PC-9 (cell line): ENCODE data around the gene ATAD3A. TPM values are rescaled to one million over a fixed set of nuclear protein-coding genes. Genes with fewer than 3 reads are reported as not detected.

Experiments used
- BruUV-seq: library from RNA; stranded (reverse); fragments of 400-500 nt; replicated peaks from 2 replicates; lab custom pipeline; 2021; lab: Mats Ljungman, UMichigan
- CTCF ChIA-PET: fragments of 300-600 bp; sonication (Branson Sonifier 250); formaldehyde crosslinking; loops from one replicate; lab custom pipeline; 2022; ENCODE audit warnings: antibody characterized with exemption; lab: Charles Lee
- POLR2A ChIA-PET: fragments of 300-600 bp; sonication (Branson Sonifier 250); formaldehyde crosslinking; loops from one replicate; lab custom pipeline; 2022; ENCODE audit warnings: antibody characterized with exemption; ENCODE audit not compliant: unreplicated experiment; lab: Charles Lee
- DNase-seq, 2 experiments: peaks; one replicate each; pipeline versions ENCODE4 v3.0.0 to v3.0.0-alpha.2; 2015 to 2022; ENCODE audit warnings: mixed read lengths in 1 of 2
- H2AFZ ChIP-seq: fragments of 200-600 bp; sonication (generic); 2 replicates; pipeline ENCODE4 v1.8.1; 2017; ENCODE audit warnings: antibody characterized with exemption
- H3F3A ChIP-seq: fragments of 200-600 bp; sonication (generic); 2 replicates; pipeline ENCODE4 v1.8.1; 2017; ENCODE audit warnings: antibody characterized with exemption, mild to moderate bottlenecking, low read depth; ENCODE audit not compliant: insufficient read depth
- H3K27ac ChIP-seq: fragments of 200-600 bp; sonication (generic); 2 replicates; pipeline ENCODE4 v1.6.1; 2016; ENCODE audit warnings: mixed run types
- H3K27me3 ChIP-seq: fragments of 200-600 bp; sonication (generic); 2 replicates; pipeline ENCODE4 v1.6.1; 2016; ENCODE audit warnings: low read depth, mixed run types; ENCODE audit not compliant: insufficient read depth
- H3K36me3 ChIP-seq: fragments of 200-600 bp; sonication (generic); 2 replicates; pipeline ENCODE4 v1.6.1; 2016; ENCODE audit warnings: low read depth, mixed run types
- H3K4me1 ChIP-seq: fragments of 200-600 bp; sonication (generic); replicated peaks from 2 replicates; pipeline ENCODE4 v1.6.1; 2016; ENCODE audit warnings: mixed run types; ENCODE audit not compliant: insufficient read depth
- H3K4me2 ChIP-seq: fragments of 200-600 bp; sonication (generic); 2 replicates; pipeline ENCODE4 v1.6.1; 2017; ENCODE audit warnings: mixed run types
- H3K4me3 ChIP-seq: fragments of 200-600 bp; sonication (generic); 2 replicates; pipeline ENCODE4 v1.6.1; 2016; ENCODE audit warnings: mixed run types
- H3K79me2 ChIP-seq: fragments of 200-600 bp; sonication (generic); 2 replicates; pipeline ENCODE4 v1.6.1; 2017; ENCODE audit warnings: low read depth, mixed run types
- H3K9me2 ChIP-seq: fragments of 200-600 bp; sonication (generic); 2 replicates; pipeline ENCODE4 v1.8.1; 2017; ENCODE audit warnings: mild to moderate bottlenecking; ENCODE audit not compliant: insufficient read depth
- H3K9me3 ChIP-seq: fragments of 200-600 bp; sonication (generic); 2 replicates; pipeline ENCODE4 v1.8.1; 2016; ENCODE audit warnings: low read depth; ENCODE audit not compliant: insufficient read depth
- H4K20me1 ChIP-seq: fragments of 200-600 bp; sonication (generic); 2 replicates; pipeline ENCODE4 v1.8.1; 2017; ENCODE audit not compliant: insufficient read depth
- CTCF ChIP-seq: fragments of 200-600 bp; sonication (generic); conservative IDR thresholded peaks from 2 replicates; pipeline ENCODE4 v1.6.1; 2017; ENCODE audit warnings: mixed run types, antibody characterized with exemption, mild to moderate bottlenecking, moderate library complexity
- EZH2 ChIP-seq: fragments of 200-600 bp; sonication (generic); IDR thresholded peaks from 2 replicates; pipeline ENCODE4 v1.8.0; 2017; ENCODE audit warnings: antibody characterized with exemption, low read depth
- intact Hi-C: fragments of 100-400 bp; cut with micrococcal nuclease; formaldehyde crosslinking; loops from one replicate; pipeline ENCODE4 v1.10.0; 2022; ENCODE audit not compliant: unreplicated experiment
- total RNA-seq: library from RNA; stranded (reverse); gene quantifications from 2 replicates; pipeline ENCODE4 v1.2.3, GENCODE V29; 2021

ATAD3A gene
- total RNA-seq, 1 experiment from 2014 or later = 43.6 TPM

GRCh38 chr1:1582585-1583346, 70.8 kb downstream of the ATAD3A start:
- H3K9me3 ChIP-seq = no peaks in the 10 kb centered on the region
- no peaks in the 10 kb centered on the region for H3K4me1 ChIP-seq
- intact Hi-C loops = no loop called here
- no peak overlapping the region for H3K4me3 ChIP-seq
- H3F3A ChIP-seq = peaks cover 3% of the 10 kb centered on the region; the same call in 1 of the 2 replicates
- no peak overlapping the region for H2AFZ ChIP-seq
- peaks cover 82% of the 10 kb centered on the region for H3K27me3 ChIP-seq
- H3K36me3 ChIP-seq = no peaks in the 10 kb centered on the region
- no peak overlapping the region for H3K27ac ChIP-seq
- H3K9me2 ChIP-seq = no peaks in the 10 kb centered on the region
- H4K20me1 ChIP-seq = no peaks in the 10 kb centered on the region
- no peak overlapping the region for H3K4me2 ChIP-seq
- TF ChIP-seq EZH2 (no peak), CTCF (no peak)
- ChIA-PET CTCF (no interaction called here), POLR2A (no interaction called here)
- no peaks in the 10 kb centered on the region for H3K79me2 ChIP-seq
- DNase-seq = no peak
- no TSS peak for BruUV-seq

GRCh38 chr1:1583347-1584010, 71.5 kb downstream of the ATAD3A start:
- Histone ChIP-seq H3K4me1 (no peaks in the 10 kb centered on the region), H3K79me2 (no peaks in the 10 kb centered on the region), H3K4me2 (no peak overlapping the region), H3K4me3 (no peak overlapping the region), H3F3A (peaks cover 3% of the 10 kb centered on the region; the same call in 1 of the 2 replicates), H3K27me3 (peaks cover 76% of the 10 kb centered on the region), H2AFZ (no peak overlapping the region), H3K27ac (no peak overlapping the region), H4K20me1 (no peaks in the 10 kb centered on the region), H3K9me3 (no peaks in the 10 kb centered on the region), H3K36me3 (no peaks in the 10 kb centered on the region), H3K9me2 (no peaks in the 10 kb centered on the region)
- intact Hi-C loops = no loop called here
- no TSS peak for BruUV-seq
- DNase-seq = no peak
- CTCF ChIA-PET = no interaction called here
- POLR2A ChIA-PET = no interaction called here
- TF ChIP-seq EZH2 (no peak), CTCF (no peak)

Other genes starting within 250 kb of the ATAD3A start
- gene UBE2J2, start 238.3 kb upstream of the ATAD3A start, total RNA-seq = 54.2 and 55.0 TPM in 2 replicates
- gene SCNN1D, start 231.7 kb upstream of the ATAD3A start, total RNA-seq = 4.2 and 4.3 TPM in 2 replicates
- gene ACAP3, start 204.2 kb upstream of the ATAD3A start, total RNA-seq = 53.5 and 54.8 TPM in 2 replicates
- gene PUSL1, start 203.6 kb upstream of the ATAD3A start, total RNA-seq = 18.0 and 18.9 TPM in 2 replicates
- gene INTS11, start 187.5 kb upstream of the ATAD3A start, total RNA-seq = 130 and 150 TPM in 2 replicates
- gene CPTP, start 187.4 kb upstream of the ATAD3A start, total RNA-seq = 33.7 and 37.0 TPM in 2 replicates
- 0.57 and 1.2 TPM in 2 replicates for gene TAS1R3, start 180.9 kb upstream of the ATAD3A start, total RNA-seq
- gene DVL1, start 162.7 kb upstream of the ATAD3A start, total RNA-seq = 95.8 and 98.4 TPM in 2 replicates
- 0.55 and 0.80 TPM in 2 replicates for gene MXRA8, start 153.6 kb upstream of the ATAD3A start, total RNA-seq
- 164 and 210 TPM in 2 replicates for gene AURKAIP1, start 137.0 kb upstream of the ATAD3A start, total RNA-seq
- 162 and 183 TPM in 2 replicates for gene CCNL2, start 112.8 kb upstream of the ATAD3A start, total RNA-seq
- 90.5 and 90.8 TPM in 2 replicates for gene MRPL20, start 104.9 kb upstream of the ATAD3A start, total RNA-seq
- gene ANKRD65, start 90.9 kb upstream of the ATAD3A start, total RNA-seq = 14.7 and 18.9 TPM in 2 replicates
- gene VWA1, start 76.5 kb upstream of the ATAD3A start, total RNA-seq = 56.6 and 65.9 TPM in 2 replicates
- 4.0 and 4.2 TPM in 2 replicates for gene ATAD3C, start 62.5 kb upstream of the ATAD3A start, total RNA-seq
- 28.5 and 32.8 TPM in 2 replicates for gene ATAD3B, start 40.4 kb upstream of the ATAD3A start, total RNA-seq
- 4.4 and 8.3 TPM in 2 replicates for gene TMEM240, start 28.5 kb downstream of the ATAD3A start, total RNA-seq
- gene SSU72, start 62.7 kb downstream of the ATAD3A start, total RNA-seq = 139 and 145 TPM in 2 replicates
- gene FNDC10, start 88.0 kb downstream of the ATAD3A start, total RNA-seq = 5.4 and 7.8 TPM in 2 replicates
- gene MIB2, start 103.3 kb downstream of the ATAD3A start, total RNA-seq = 75.0 and 92.8 TPM in 2 replicates
- gene MMP23B, start 120.0 kb downstream of the ATAD3A start, total RNA-seq = 4.6 and 4.9 TPM in 2 replicates
- gene CDK11B, start 146.8 kb downstream of the ATAD3A start, total RNA-seq = 21.2 and 22.5 TPM in 2 replicates
- gene SLC35E2B, start 180.6 kb downstream of the ATAD3A start, total RNA-seq = 55.4 and 63.7 TPM in 2 replicates
- 36.2 and 42.2 TPM in 2 replicates for gene CDK11A, start 212.2 kb downstream of the ATAD3A start, total RNA-seq